RWPE1 (cell line): ENCODE measurements around the gene EEIG1.

Experiments used
- CTCF ChIA-PET: fragments of 350-600 bp; sonication (Branson Sonifier 250); formaldehyde crosslinking; extraction: SDS; loops from one replicate; lab custom pipeline; 2021; lab: Yijun Ruan, JAX
- POLR2A ChIA-PET: fragments of 400-600 bp; formaldehyde crosslinking; extraction: SDS; loops from one replicate; lab custom pipeline; 2020; ENCODE audit warnings: antibody characterized with exemption; ENCODE audit not compliant: low non-redundant PET; lab: Yijun Ruan, JAX
- DNase-seq: peaks from one replicate; pipeline ENCODE4 v3.0.0; 2012; ENCODE audit warnings: low spot score
- H3K27ac ChIP-seq: fragments of 450-650 bp; 2 replicates; pipeline ENCODE4 v1.5.1; 2017
- CTCF ChIP-seq: fragments of 450-650 bp; conservative IDR thresholded peaks from 2 replicates; pipeline ENCODE4 v1.5.1; 2017; ENCODE audit warnings: low read depth, mild to moderate bottlenecking

Gene EEIG1

GRCh38 chr9:127991017-127991756, 10.4 kb upstream of the EEIG1 start:
- no peak for TF ChIP-seq CTCF
- ChIA-PET CTCF (interaction anchor here (0.6 to 1.0 kb wide), 5 partner anchors 41 to 118 kb away, joined by 3 to 4 read pairs (median 3); no protein-coding TSS in a partner anchor), POLR2A (no interaction called here)
- H3K27ac ChIP-seq: no peak overlapping the region
- no peak for DNase-seq

- DNase-seq: no peak
- ChIA-PET CTCF (interaction anchor here (0.7 to 0.8 kb wide), 2 partner anchors 41 to 47 kb away, joined by 3 read pairs; no protein-coding TSS in a partner anchor), POLR2A (no interaction called here)
- H3K27ac ChIP-seq: no peak overlapping the region
- no peak for TF ChIP-seq CTCF
Measured at GRCh38 chr9:127990554-127990953, 9.8 kb upstream of the EEIG1 start.

- no peak for TF ChIP-seq CTCF
- CTCF ChIA-PET: interaction anchor here (1.1 kb wide), 1 partner anchor 45 kb away, joined by 3 read pairs; no protein-coding TSS in a partner anchor
- POLR2A ChIA-PET: no interaction called here
- no peak overlapping the region for H3K27ac ChIP-seq
- DNase-seq: no peak
Measured at GRCh38 chr9:127989094-127989493, 8.3 kb upstream of the EEIG1 start.

- POLR2A ChIA-PET: interaction anchor here (0.6 kb wide), 1 partner anchor 44 kb away, joined by 3 read pairs; no protein-coding TSS in a partner anchor
- DNase-seq: peak; percentile 84
- peak overlapping the region; percentile 4; the same call in 1 of the 2 replicates for H3K27ac ChIP-seq
- TF ChIP-seq CTCF: no peak
- CTCF ChIA-PET: interaction anchor here (0.6 to 1.5 kb wide), 3 partner anchors 44 to 567 kb away, joined by 3 to 5 read pairs (median 4); no protein-coding TSS in a partner anchor
Measured at GRCh38 chr9:127987103-127987614, 6.4 kb upstream of the EEIG1 start.

GRCh38 chr9:127985011-127985410, 4.2 kb upstream of the EEIG1 start:
- DNase-seq: no peak
- ChIA-PET CTCF (no interaction called here), POLR2A (no interaction called here)
- no peak overlapping the region for H3K27ac ChIP-seq
- no peak for TF ChIP-seq CTCF

GRCh38 chr9:127983847-127984289, 3.1 kb upstream of the EEIG1 start:
- no peak for TF ChIP-seq CTCF
- ChIA-PET POLR2A (interaction anchor here (0.7 kb wide), 1 partner anchor 40 kb away, joined by 3 read pairs; no protein-coding TSS in a partner anchor), CTCF (interaction anchor here (1.0 to 1.2 kb wide), 2 partner anchors 40 to 52 kb away, joined by 3 to 6 read pairs; no protein-coding TSS in a partner anchor)
- peak overlapping the region; percentile 29 for H3K27ac ChIP-seq
- no peak for DNase-seq
